NCI-H2196 treated with DMSO at 0.1 percent for 48 hours (cell line): ENCODE results near the gene RNF40.

ENCODE experiments used
- DNase-seq: peaks from one replicate; lab custom pipeline; 2025; ENCODE audit not compliant: unreplicated experiment; lab: John Stamatoyannopoulos, UW

RNF40 gene

GRCh38 chr16:30761427-30761927, 645 bp upstream of the RNF40 start:
- no peak for DNase-seq

- DNase-seq: no peak
These were observed 1.0 kb downstream of the RNF40 start for GRCh38 chr16:30762991-30763725.

GRCh38 chr16:30764086-30764485, 2.0 kb downstream of the RNF40 start:
- no peak for DNase-seq

- DNase-seq: no peak
These were observed 2.8 kb downstream of the RNF40 start for GRCh38 chr16:30764816-30765465.

- DNase-seq: no peak
These were observed 4.2 kb downstream of the RNF40 start for GRCh38 chr16:30766206-30766932.

- no peak for DNase-seq
These were observed 4.8 kb downstream of the RNF40 start for GRCh38 chr16:30766933-30767284.

- DNase-seq: no peak
These were observed 5.8 kb downstream of the RNF40 start for GRCh38 chr16:30767767-30768465.

- DNase-seq: no peak
These were observed 6.6 kb downstream of the RNF40 start for GRCh38 chr16:30768583-30769181.

GRCh38 chr16:30769379-30770089, 7.4 kb downstream of the RNF40 start:
- no peak for DNase-seq

GRCh38 chr16:30771726-30772125, 9.6 kb downstream of the RNF40 start:
- no peak for DNase-seq

- no peak for DNase-seq
These were observed 11.7 kb downstream of the RNF40 start for GRCh38 chr16:30773826-30774225.

- DNase-seq: no peak
These were observed 12.4 kb downstream of the RNF40 start for GRCh38 chr16:30774367-30775130.

GRCh38 chr16:30775131-30775391, 12.9 kb downstream of the RNF40 start:
- DNase-seq: no peak

GRCh38 chr16:30775392-30776188, 13.5 kb downstream of the RNF40 start:
- DNase-seq: peak; percentile 73

GRCh38 chr16:30777591-30778297, 15.6 kb downstream of the RNF40 start:
- no peak for DNase-seq

GRCh38 chr16:30778549-30779244, 16.6 kb downstream of the RNF40 start:
- DNase-seq: no peak

GRCh38 chr16:30779596-30779995, 17.5 kb downstream of the RNF40 start:
- no peak for DNase-seq

- DNase-seq: no peak
These were observed 17.9 kb downstream of the RNF40 start for GRCh38 chr16:30780021-30780420.
